ENCODE data around the gene WASHC3. TPM values are rescaled to one million over a fixed set of nuclear protein-coding genes. Genes with fewer than 3 reads are reported as not detected.
"Not testable (repeated sequence)": the region's sequence is repeated elsewhere in the genome, so short reads cannot be mapped to it uniquely, and the experiment has no call there.

The WASHC3 gene
- total RNA-seq, 4 donors from 2014 or later = 82.8 to 96.2 (median 89.2) TPM

- DNase-seq = no peak
- Histone ChIP-seq H3K27me3 (no peaks in the 10 kb centered on the region), H3K36me3 (peaks cover 0 to 4% of the 10 kb centered on the region in 2 donors), H3K27ac (no peak overlapping the region), H3K4me3 (replicated peaks in 1 of 3) (no peak overlapping the region), H3K4me1 (no peaks in the 10 kb centered on the region), H3K9me3 (no peaks in the 10 kb centered on the region)
- intact Hi-C loops (cut with DNase I) = no loop called here
- TF ChIP-seq POLR2A (IDR thresholded peaks at IDR 0.05) (no peak), CTCF (IDR thresholded peaks at IDR 0.05) (peak in 3 of 6 experiments; percentile 41 to 48 (median 43))
- 90% methylated on average over 2 of the region's 2 CpGs for WGBS, 2 donors
Observed at GRCh38 chr12:102095677-102096263, 34.0 kb upstream of the WASHC3 start.

- no peak for DNase-seq
- H3K4me3 ChIP-seq (replicated peaks in 1 of 3) = no peak overlapping the region
- intact Hi-C loops (cut with DNase I) = no loop called here
- H3K36me3 ChIP-seq = no peaks in the 10 kb centered on the region
- no peaks in the 10 kb centered on the region for H3K27me3 ChIP-seq
- TF ChIP-seq POLR2A (IDR thresholded peaks at IDR 0.05) = no peak
- no peak for TF ChIP-seq CTCF (IDR thresholded peaks at IDR 0.05)
- no peak overlapping the region for H3K27ac ChIP-seq
- H3K9me3 ChIP-seq = no peaks in the 10 kb centered on the region
- H3K4me1 ChIP-seq = no peaks in the 10 kb centered on the region
Observed at GRCh38 chr12:102093319-102093718, 31.5 kb upstream of the WASHC3 start.

- DNase-seq, H3K4me1 ChIP-seq: not testable (repeated sequence)
Observed at GRCh38 chr12:102089228-102089835, 27.5 kb upstream of the WASHC3 start.

GRCh38 chr12:102080842-102081241, 19.1 kb upstream of the WASHC3 start:
- intact Hi-C loops (cut with DNase I) = no loop called here
- H3K27ac ChIP-seq = no peak overlapping the region
- no peak overlapping the region for H3K4me3 ChIP-seq (replicated peaks in 1 of 3)
- WGBS, 2 donors = 91% methylated on average over 4 of the region's 4 CpGs
- H3K4me1 ChIP-seq = no peaks in the 10 kb centered on the region
- no peak for DNase-seq
- TF ChIP-seq CTCF (IDR thresholded peaks at IDR 0.05) (no peak), POLR2A (IDR thresholded peaks at IDR 0.05) (no peak)
- H3K36me3 ChIP-seq = peaks cover 5 to 13% of the 10 kb centered on the region in 2 donors
- no peaks in the 10 kb centered on the region for H3K27me3 ChIP-seq
- H3K9me3 ChIP-seq = no peaks in the 10 kb centered on the region

More at GRCh38 chr12:102089228-102089835, 27.5 kb upstream of the WASHC3 start:
- H3K4me3 ChIP-seq (replicated peaks in 1 of 3); H3K9me3 ChIP-seq; H3K27me3 ChIP-seq; H3K27ac ChIP-seq; intact Hi-C loops (cut with DNase I); H3K36me3 ChIP-seq: not testable (repeated sequence)
- WGBS, 2 donors = 99 to 100% methylated on average over 12 to 17 of the region's 38 CpGs

- DNase-seq; H3K4me1 ChIP-seq; H3K27me3 ChIP-seq; H3K9me3 ChIP-seq; H3K27ac ChIP-seq; intact Hi-C loops (cut with DNase I); H3K4me3 ChIP-seq (replicated peaks in 1 of 3); H3K36me3 ChIP-seq: not testable (repeated sequence)
- 98% methylated on average over 7 of the region's 7 CpGs for whole genome bisulfite sequencing, 2 donors
Observed at GRCh38 chr12:102072092-102072491, 10.3 kb upstream of the WASHC3 start.

- TF ChIP-seq CTCF (IDR thresholded peaks at IDR 0.05) (no peak), POLR2A (IDR thresholded peaks at IDR 0.05) (no peak)
- 85 to 89% methylated on average over 3 of the region's 3 CpGs for WGBS, 2 donors
- no peaks in the 10 kb centered on the region for H3K36me3 ChIP-seq
- no peak overlapping the region for H3K27ac ChIP-seq
- no peak overlapping the region for H3K4me3 ChIP-seq (replicated peaks in 1 of 3)
- no peaks in the 10 kb centered on the region for H3K27me3 ChIP-seq
- H3K9me3 ChIP-seq = no peaks in the 10 kb centered on the region
- intact Hi-C loops (cut with DNase I) = no loop called here
- DNase-seq = no peak
- no peaks in the 10 kb centered on the region for H3K4me1 ChIP-seq
Observed at GRCh38 chr12:102069707-102070106, 7.9 kb upstream of the WASHC3 start.
